22Rv1 (cell line): ENCODE data around the gene DNM3.

Experiments
- ZFX ChIP-seq: fragments of 450-650 bp; IDR thresholded peaks from 2 replicates; pipeline ENCODE4 v1.6.1; 2017; ENCODE audit warnings: antibody characterized with exemption, borderline replicate concordance
- TF ChIP-seq, protein P1 (sequence below): fragments of 450-650 bp; IDR thresholded peaks from 2 replicates; pipeline ENCODE4 v1.5.1; 2017; ENCODE audit warnings: mild to moderate bottlenecking

DNA sequence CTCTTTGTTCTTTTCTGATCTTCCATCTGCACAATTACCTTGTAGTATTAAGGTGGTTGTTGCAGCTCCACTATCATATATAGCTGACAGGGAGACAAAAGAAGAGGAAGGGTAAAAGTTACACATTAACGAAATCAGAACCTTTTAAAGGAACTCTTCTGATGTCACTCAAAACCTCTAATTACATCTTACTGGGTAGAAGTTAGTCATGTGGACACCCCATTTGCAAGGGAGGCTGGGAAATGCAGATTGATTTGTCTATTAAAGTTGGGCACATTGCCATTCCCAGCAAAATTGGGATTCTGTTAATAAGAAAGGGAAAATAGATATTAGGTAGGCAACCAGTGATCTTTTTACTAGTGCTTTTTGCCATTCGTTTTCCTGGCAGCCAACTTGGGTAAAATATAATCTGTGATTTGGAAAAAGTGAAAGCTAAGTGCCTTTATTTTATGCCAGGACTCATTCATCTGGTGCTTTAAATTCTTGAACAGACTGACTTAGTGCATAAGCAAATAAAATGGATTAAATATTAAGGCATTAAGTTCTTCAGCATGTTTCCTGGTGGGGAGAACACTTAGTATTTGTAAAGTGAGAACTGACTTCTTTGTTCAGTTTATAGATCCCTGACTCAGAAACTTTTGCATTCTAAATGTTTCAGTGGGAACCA, 71.3 kb downstream of the DNM3 start:
- TF ChIP-seq, protein P1, sequence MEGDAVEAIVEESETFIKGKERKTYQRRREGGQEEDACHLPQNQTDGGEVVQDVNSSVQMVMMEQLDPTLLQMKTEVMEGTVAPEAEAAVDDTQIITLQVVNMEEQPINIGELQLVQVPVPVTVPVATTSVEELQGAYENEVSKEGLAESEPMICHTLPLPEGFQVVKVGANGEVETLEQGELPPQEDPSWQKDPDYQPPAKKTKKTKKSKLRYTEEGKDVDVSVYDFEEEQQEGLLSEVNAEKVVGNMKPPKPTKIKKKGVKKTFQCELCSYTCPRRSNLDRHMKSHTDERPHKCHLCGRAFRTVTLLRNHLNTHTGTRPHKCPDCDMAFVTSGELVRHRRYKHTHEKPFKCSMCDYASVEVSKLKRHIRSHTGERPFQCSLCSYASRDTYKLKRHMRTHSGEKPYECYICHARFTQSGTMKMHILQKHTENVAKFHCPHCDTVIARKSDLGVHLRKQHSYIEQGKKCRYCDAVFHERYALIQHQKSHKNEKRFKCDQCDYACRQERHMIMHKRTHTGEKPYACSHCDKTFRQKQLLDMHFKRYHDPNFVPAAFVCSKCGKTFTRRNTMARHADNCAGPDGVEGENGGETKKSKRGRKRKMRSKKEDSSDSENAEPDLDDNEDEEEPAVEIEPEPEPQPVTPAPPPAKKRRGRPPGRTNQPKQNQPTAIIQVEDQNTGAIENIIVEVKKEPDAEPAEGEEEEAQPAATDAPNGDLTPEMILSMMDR = no peak
- no peak for TF ChIP-seq ZFX
